OCI-LY1 (cell line): ENCODE results near the gene CEP20.

Experiments used
- CTCF ChIP-seq: fragments of 200-600 bp; sonication (generic), shearing (Covaris generic); IDR thresholded peaks from 2 replicates; pipeline ENCODE4 v1.5.1; 2017; ENCODE audit warnings: mild to moderate bottlenecking, antibody characterized with exemption, low read length, moderate library complexity, mixed read lengths
- EZH2 ChIP-seq: fragments of 200-600 bp; sonication (generic), shearing (Covaris generic); IDR thresholded peaks from 2 replicates; pipeline ENCODE4 v1.8.0; 2017; ENCODE audit warnings: borderline replicate concordance, mixed run types, mild to moderate bottlenecking, antibody characterized with exemption, low read length, moderate library complexity, mixed read lengths

- no peak for TF ChIP-seq CTCF
- TF ChIP-seq EZH2: no peak
These were observed 40.7 kb downstream of the CEP20 start for GRCh38 chr16:15847611-15848175.
